K562 (cell line): ENCODE measurements around the gene SRBD1. TPM values are rescaled to one million over a fixed set of nuclear protein-coding genes. Genes with fewer than 3 reads are reported as not detected.
A peak's percentile ranks its signal among the peaks of the same experiment; 100 is the strongest.

ENCODE experiments used
- CBFA2T3 ChIP-seq: fragments of 450-650 bp; IDR thresholded peaks from 2 replicates; pipeline ENCODE4 v1.6.1; 2017
- CEBPG ChIP-seq, 3 experiments: fragments of 200-800 bp in 1 of 3; sonication (Bioruptor generic) in 1 of 3; sonication (generic) in 1 of 3; formaldehyde crosslinking in 1 of 3; IDR thresholded peaks in 2 of 3; conservative IDR thresholded peaks in 1 of 3; 2 replicates each; pipeline versions ENCODE4 v1.6.1 to v1.8.0; 2016 to 2022; ENCODE audit warnings: missing compliant biosample characterization in 2 of 3, missing genetic modification characterization in 2 of 3, mild to moderate bottlenecking in 1 of 3, missing genetic modification reagents in 1 of 3
- CREB3 ChIP-seq: fragments of 450-650 bp; conservative IDR thresholded peaks from 2 replicates; pipeline ENCODE4 v1.6.1; 2016; ENCODE audit warnings: missing genetic modification characterization, low read depth, mild to moderate bottlenecking, missing compliant biosample characterization, moderate library complexity
- ETV6 ChIP-seq, 3 experiments: fragments of 150-350 bp in 1 of 3; sonication (generic) in 1 of 3; formaldehyde crosslinking in 1 of 3; IDR thresholded peaks; 2 replicates each; pipeline versions ENCODE4 v1.6.1 to v1.8.0; 2014 to 2022; ENCODE audit warnings: borderline replicate concordance in 2 of 3, low read depth in 2 of 3, antibody characterized with exemption in 1 of 3, low read length in 1 of 3, mild to moderate bottlenecking in 1 of 3, missing genetic modification reagents in 1 of 3
- GABPA ChIP-seq: fragments of 200-800 bp; sonication (Bioruptor generic); conservative IDR thresholded peaks from 2 replicates; pipeline ENCODE4 v1.6.1; 2016; ENCODE audit warnings: low read depth, missing genetic modification characterization, missing compliant biosample characterization
- GTF2A2 ChIP-seq: IDR thresholded peaks from 2 replicates; pipeline ENCODE4 v1.6.1; 2016; ENCODE audit warnings: mild to moderate bottlenecking, missing genetic modification characterization, missing compliant biosample characterization
- HNRNPUL1 ChIP-seq: fragments of 200-400 bp; formaldehyde crosslinking; IDR thresholded peaks from 2 replicates; pipeline ENCODE4 v1.6.1; 2017; ENCODE audit warnings: low read length
- MAFK ChIP-seq: IDR thresholded peaks from 2 replicates; pipeline ENCODE4 v1.6.1; 2011; ENCODE audit warnings: low read length, improper control_type of control experiment
- PRMT5 ChIP-seq: sonication (generic); formaldehyde crosslinking; IDR thresholded peaks from 2 replicates; pipeline ENCODE4 v1.5.0; 2020; ENCODE audit warnings: missing genetic modification reagents
- RAD21 ChIP-seq, 2 experiments: fragments of 250-450 bp in 1 of 2; fragments of 450-650 bp in 1 of 2; sonication (Bioruptor Pico) in 1 of 2; formaldehyde crosslinking in 1 of 2; IDR thresholded peaks in 1 of 2; conservative IDR thresholded peaks in 1 of 2; 2 replicates each; pipeline versions ENCODE4 v1.4.0 to v1.8.0; 2020 to 2022; ENCODE audit warnings: mild to moderate bottlenecking in 2 of 2, moderate library complexity in 1 of 2
- TSC22D4 ChIP-seq: fragments of 450-650 bp; IDR thresholded peaks from 2 replicates; pipeline ENCODE4 v1.6.1; 2016; ENCODE audit warnings: missing genetic modification characterization, missing biosample characterization, control low read depth
- ZBED1 ChIP-seq: IDR thresholded peaks from 2 replicates; pipeline ENCODE4 v1.6.1; 2014
- ZSCAN32 ChIP-seq: fragments of 450-650 bp; formaldehyde crosslinking; IDR thresholded peaks from 2 replicates; pipeline ENCODE4 v1.4.0; 2020; ENCODE audit warnings: mild to moderate bottlenecking, moderate library complexity
- polyA plus RNA-seq, 8 experiments: library from polyadenylated mRNA; depleted of rRNA in 4 of 8; stranded (reverse) in 5 of 8; unstranded in 3 of 8; fragments of >200 nt; fragmentation: Nextera tagmentation in 2 of 8; fragmentation: Illumina TruSeq in 1 of 8; extraction: Ambion mirVana in 2 of 8; extraction: Trizol in 1 of 8; gene quantifications; 2 replicates each; pipeline versions ENCODE4 v1.2.1 to v1.2.3, GENCODE V29; 2011 to 2014; ENCODE audit warnings: inconsistent platforms in 1 of 8, missing spikeins in 1 of 8
- total RNA-seq, 7 experiments: library from RNA; depleted of rRNA in 6 of 7; stranded (reverse); fragments of >200 nt in 6 of 7; fragmentation: Illumina TruSeq in 2 of 7; extraction: Trizol in 2 of 7; gene quantifications; 2 replicates each; pipeline versions ENCODE4 v1.2.1 to v1.2.3, GENCODE V29; 2011 to 2021; ENCODE audit warnings: low replicate concordance in 1 of 7
- TF ChIP-seq, protein P1 (sequence below): sonication (generic); formaldehyde crosslinking; IDR thresholded peaks from 2 replicates; pipeline ENCODE4 v1.4.0; 2020; ENCODE audit warnings: mild to moderate bottlenecking, missing genetic modification reagents
- TF ChIP-seq, protein P2 (sequence below): fragments of 250-450 bp; sonication (Bioruptor Pico); IDR thresholded peaks from 2 replicates; pipeline ENCODE4 v1.4.0; 2020
- TF ChIP-seq, protein P3 (sequence below): fragments of 450-650 bp; IDR thresholded peaks from 2 replicates; pipeline ENCODE4 v1.6.1; 2016
- TF ChIP-seq, protein P4 (sequence below): fragments of 450-650 bp; IDR thresholded peaks from one replicate; pipeline ENCODE4 v1.6.1; 2018; ENCODE audit warnings: mild to moderate bottlenecking, moderate library complexity; ENCODE audit not compliant: partially characterized antibody
- TF ChIP-seq, protein P5 (sequence below), 2 experiments: fragments of 450-650 bp in 1 of 2; sonication (generic) in 1 of 2; formaldehyde crosslinking; conservative IDR thresholded peaks; 2 replicates each; pipeline versions ENCODE4 v1.4.0 to v1.8.1; 2020 to 2022; ENCODE audit warnings: mild to moderate bottlenecking in 1 of 2, missing genetic modification reagents in 1 of 2

SRBD1 gene
- total and polyA plus RNA-seq, 9 of the 15 experiments (the other 6 are each of a cell fraction or from before 2014, with no cell fraction given): 6.9 to 23.2 (median 14.7) TPM

DNA sequence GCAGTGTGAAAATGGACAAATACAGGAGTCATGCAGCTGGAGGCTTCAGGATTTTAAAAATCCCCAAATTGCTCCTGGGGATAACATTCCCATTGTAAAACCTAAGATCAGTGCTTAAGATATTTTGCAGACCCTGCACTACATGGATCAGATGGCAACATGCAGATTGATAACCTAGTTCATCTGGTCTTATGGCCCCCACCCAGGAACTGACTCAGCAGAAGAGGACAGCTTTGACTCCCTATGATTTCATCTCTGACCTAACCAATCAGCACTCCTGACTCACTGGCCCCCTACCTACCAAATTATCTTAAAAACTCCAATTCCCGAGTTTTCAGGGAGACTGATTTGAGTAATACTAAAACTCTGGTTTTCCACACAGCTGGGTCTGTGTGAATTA, 20.0 kb downstream of the SRBD1 start (continued):
- TF ChIP-seq, protein P1, sequence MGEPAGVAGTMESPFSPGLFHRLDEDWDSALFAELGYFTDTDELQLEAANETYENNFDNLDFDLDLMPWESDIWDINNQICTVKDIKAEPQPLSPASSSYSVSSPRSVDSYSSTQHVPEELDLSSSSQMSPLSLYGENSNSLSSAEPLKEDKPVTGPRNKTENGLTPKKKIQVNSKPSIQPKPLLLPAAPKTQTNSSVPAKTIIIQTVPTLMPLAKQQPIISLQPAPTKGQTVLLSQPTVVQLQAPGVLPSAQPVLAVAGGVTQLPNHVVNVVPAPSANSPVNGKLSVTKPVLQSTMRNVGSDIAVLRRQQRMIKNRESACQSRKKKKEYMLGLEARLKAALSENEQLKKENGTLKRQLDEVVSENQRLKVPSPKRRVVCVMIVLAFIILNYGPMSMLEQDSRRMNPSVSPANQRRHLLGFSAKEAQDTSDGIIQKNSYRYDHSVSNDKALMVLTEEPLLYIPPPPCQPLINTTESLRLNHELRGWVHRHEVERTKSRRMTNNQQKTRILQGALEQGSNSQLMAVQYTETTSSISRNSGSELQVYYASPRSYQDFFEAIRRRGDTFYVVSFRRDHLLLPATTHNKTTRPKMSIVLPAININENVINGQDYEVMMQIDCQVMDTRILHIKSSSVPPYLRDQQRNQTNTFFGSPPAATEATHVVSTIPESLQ (CRISPR knock-in tag): no peak
- TF ChIP-seq, protein P2, sequence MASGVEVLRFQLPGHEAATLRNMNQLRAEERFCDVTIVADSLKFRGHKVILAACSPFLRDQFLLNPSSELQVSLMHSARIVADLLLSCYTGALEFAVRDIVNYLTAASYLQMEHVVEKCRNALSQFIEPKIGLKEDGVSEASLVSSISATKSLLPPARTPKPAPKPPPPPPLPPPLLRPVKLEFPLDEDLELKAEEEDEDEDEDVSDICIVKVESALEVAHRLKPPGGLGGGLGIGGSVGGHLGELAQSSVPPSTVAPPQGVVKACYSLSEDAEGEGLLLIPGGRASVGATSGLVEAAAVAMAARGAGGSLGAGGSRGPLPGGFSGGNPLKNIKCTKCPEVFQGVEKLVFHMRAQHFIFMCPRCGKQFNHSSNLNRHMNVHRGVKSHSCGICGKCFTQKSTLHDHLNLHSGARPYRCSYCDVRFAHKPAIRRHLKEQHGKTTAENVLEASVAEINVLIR (CRISPR knock-in tag): no peak
- TF ChIP-seq ZBED1 (no peak), PRMT5 (no peak), ZSCAN32 (CRISPR knock-in tag) (no peak), TSC22D4 (tag) (no peak), CBFA2T3 (peak; percentile 54; the same call in 1 of the 2 replicates), HNRNPUL1 (no peak), ETV6 (IDR thresholded peaks at IDR 0.05; ENCODE audit: borderline replicate concordance in 1 of 2, low read depth in 2 of 2, low read length in 1 of 2) (no peak), ETV6 (CRISPR knock-in tag; IDR thresholded peaks at IDR 0.05; ENCODE audit: borderline replicate concordance) (no peak), MAFK (peak; percentile 54; the same call in 1 of the 2 replicates), GTF2A2 (tag) (no peak), GABPA (tag) (no peak), CREB3 (tag) (no peak), RAD21 (CRISPR knock-in tag; conservative IDR thresholded peaks at IDR 0.05 in 1 of 2, IDR thresholded peaks at IDR 0.05 in 1 of 2) (no peak), CEBPG (CRISPR knock-in tag; IDR thresholded peaks at IDR 0.05) (no peak), CEBPG (tag; conservative IDR thresholded peaks at IDR 0.05 in 1 of 2, IDR thresholded peaks at IDR 0.05 in 1 of 2) (no peak)
- TF ChIP-seq, protein P3, sequence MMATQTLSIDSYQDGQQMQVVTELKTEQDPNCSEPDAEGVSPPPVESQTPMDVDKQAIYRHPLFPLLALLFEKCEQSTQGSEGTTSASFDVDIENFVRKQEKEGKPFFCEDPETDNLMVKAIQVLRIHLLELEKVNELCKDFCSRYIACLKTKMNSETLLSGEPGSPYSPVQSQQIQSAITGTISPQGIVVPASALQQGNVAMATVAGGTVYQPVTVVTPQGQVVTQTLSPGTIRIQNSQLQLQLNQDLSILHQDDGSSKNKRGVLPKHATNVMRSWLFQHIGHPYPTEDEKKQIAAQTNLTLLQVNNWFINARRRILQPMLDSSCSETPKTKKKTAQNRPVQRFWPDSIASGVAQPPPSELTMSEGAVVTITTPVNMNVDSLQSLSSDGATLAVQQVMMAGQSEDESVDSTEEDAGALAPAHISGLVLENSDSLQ: no peak
- TF ChIP-seq, protein P4, sequence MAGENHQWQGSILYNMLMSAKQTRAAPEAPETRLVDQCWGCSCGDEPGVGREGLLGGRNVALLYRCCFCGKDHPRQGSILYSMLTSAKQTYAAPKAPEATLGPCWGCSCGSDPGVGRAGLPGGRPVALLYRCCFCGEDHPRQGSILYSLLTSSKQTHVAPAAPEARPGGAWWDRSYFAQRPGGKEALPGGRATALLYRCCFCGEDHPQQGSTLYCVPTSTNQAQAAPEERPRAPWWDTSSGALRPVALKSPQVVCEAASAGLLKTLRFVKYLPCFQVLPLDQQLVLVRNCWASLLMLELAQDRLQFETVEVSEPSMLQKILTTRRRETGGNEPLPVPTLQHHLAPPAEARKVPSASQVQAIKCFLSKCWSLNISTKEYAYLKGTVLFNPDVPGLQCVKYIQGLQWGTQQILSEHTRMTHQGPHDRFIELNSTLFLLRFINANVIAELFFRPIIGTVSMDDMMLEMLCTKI: no peak
- TF ChIP-seq, protein P5, sequence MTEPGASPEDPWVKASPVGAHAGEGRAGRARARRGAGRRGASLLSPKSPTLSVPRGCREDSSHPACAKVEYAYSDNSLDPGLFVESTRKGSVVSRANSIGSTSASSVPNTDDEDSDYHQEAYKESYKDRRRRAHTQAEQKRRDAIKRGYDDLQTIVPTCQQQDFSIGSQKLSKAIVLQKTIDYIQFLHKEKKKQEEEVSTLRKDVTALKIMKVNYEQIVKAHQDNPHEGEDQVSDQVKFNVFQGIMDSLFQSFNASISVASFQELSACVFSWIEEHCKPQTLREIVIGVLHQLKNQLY (CRISPR knock-in tag; conservative IDR thresholded peaks at IDR 0.05): no peak
